ENCODE measurements around the gene COL6A3.
"Not testable (repeated sequence)": the region's sequence is repeated elsewhere in the genome, so short reads cannot be mapped to it uniquely, and the experiment has no call there.

Gene COL6A3

GRCh38 chr2:237309416-237309815 is 104.5 kb downstream of the COL6A3 start:
- DNase-seq: no peak

- DNase-seq: no peak
These were observed 105.0 kb downstream of the COL6A3 start for GRCh38 chr2:237309011-237309410.

- DNase-seq: no peak
These were observed 106.5 kb downstream of the COL6A3 start for GRCh38 chr2:237307474-237307873.

GRCh38 chr2:237306787-237307170 is 107.2 kb downstream of the COL6A3 start:
- DNase-seq: no peak

GRCh38 chr2:237306083-237306786 is 107.7 kb downstream of the COL6A3 start:
- DNase-seq: no peak

- no peak for DNase-seq
These were observed 108.4 kb downstream of the COL6A3 start for GRCh38 chr2:237305579-237305978.

GRCh38 chr2:237304763-237305514 is 109.0 kb downstream of the COL6A3 start:
- DNase-seq: no peak

- not testable (repeated sequence) for DNase-seq
These were observed 110.7 kb downstream of the COL6A3 start for GRCh38 chr2:237303244-237303643.

GRCh38 chr2:237301595-237301994 is 112.4 kb downstream of the COL6A3 start:
- no peak for DNase-seq

- DNase-seq: no peak
These were observed 113.2 kb downstream of the COL6A3 start for GRCh38 chr2:237300739-237301138.

- no peak for DNase-seq
These were observed 114.1 kb downstream of the COL6A3 start for GRCh38 chr2:237299906-237300305.

GRCh38 chr2:237298151-237299118 is 115.5 kb downstream of the COL6A3 start:
- DNase-seq: no peak

GRCh38 chr2:237297421-237298150 is 116.4 kb downstream of the COL6A3 start:
- no peak for DNase-seq

GRCh38 chr2:237296756-237297155 is 117.2 kb downstream of the COL6A3 start:
- no peak for DNase-seq

GRCh38 chr2:237295889-237296480 is 118.0 kb downstream of the COL6A3 start:
- no peak for DNase-seq

GRCh38 chr2:237294460-237294859 is 119.5 kb downstream of the COL6A3 start:
- DNase-seq: no peak

GRCh38 chr2:237293978-237294377 is 120.0 kb downstream of the COL6A3 start:
- no peak for DNase-seq

- peak; percentile 62 for DNase-seq
These were observed 122.7 kb downstream of the COL6A3 start for GRCh38 chr2:237291138-237291792.

- DNase-seq: no peak
These were observed 123.7 kb downstream of the COL6A3 start for GRCh38 chr2:237290261-237290660.

- no peak for DNase-seq
These were observed 124.8 kb downstream of the COL6A3 start for GRCh38 chr2:237289139-237289538.

GRCh38 chr2:237287872-237288271 is 126.1 kb downstream of the COL6A3 start:
- no peak for DNase-seq

Data from GOT3 (cell line).